D721Med (cell line): Measurements from ENCODE around the gene MND1.

ENCODE experiments used
- DNase-seq: peaks from one replicate; pipeline ENCODE4 v3.0.0; 2011; ENCODE audit warnings: low spot score; ENCODE audit not compliant: insufficient read length
- FAIRE-seq: peaks from 2 replicates; lab custom pipeline; 2011; peaks lifted over from hg19 to GRCh38; lab: Jason Lieb, UNC
- TF ChIP-seq, protein P1 (sequence below): IDR thresholded peaks from 2 replicates; pipeline ENCODE4 v1.5.1; 2012; ENCODE audit warnings: mild to moderate bottlenecking, control low read depth; ENCODE audit not compliant: insufficient read depth; ENCODE audit errors: missing control alignments

The MND1 gene

DNA sequence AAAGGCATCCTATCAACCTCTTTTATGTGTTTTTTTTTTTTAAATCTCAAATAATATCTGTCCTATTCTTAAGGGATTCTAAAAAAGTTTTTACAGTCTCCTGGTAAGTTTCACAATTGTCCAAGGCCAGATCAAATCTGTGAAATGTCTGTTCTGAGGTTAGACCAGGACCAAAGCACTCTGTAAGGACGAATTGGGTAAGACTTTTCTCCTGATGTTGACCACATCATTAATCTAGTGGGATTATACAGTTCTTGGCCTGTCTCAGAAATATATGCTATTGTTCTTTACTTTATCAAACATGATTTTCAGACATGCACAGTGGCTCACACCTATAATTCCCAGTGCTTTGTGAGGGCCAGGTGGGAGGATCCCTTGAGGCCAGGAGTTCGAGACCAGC lies 75.9 kb downstream of the MND1 start:
- no peak for FAIRE-seq
- TF ChIP-seq, protein P1, sequence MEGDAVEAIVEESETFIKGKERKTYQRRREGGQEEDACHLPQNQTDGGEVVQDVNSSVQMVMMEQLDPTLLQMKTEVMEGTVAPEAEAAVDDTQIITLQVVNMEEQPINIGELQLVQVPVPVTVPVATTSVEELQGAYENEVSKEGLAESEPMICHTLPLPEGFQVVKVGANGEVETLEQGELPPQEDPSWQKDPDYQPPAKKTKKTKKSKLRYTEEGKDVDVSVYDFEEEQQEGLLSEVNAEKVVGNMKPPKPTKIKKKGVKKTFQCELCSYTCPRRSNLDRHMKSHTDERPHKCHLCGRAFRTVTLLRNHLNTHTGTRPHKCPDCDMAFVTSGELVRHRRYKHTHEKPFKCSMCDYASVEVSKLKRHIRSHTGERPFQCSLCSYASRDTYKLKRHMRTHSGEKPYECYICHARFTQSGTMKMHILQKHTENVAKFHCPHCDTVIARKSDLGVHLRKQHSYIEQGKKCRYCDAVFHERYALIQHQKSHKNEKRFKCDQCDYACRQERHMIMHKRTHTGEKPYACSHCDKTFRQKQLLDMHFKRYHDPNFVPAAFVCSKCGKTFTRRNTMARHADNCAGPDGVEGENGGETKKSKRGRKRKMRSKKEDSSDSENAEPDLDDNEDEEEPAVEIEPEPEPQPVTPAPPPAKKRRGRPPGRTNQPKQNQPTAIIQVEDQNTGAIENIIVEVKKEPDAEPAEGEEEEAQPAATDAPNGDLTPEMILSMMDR: no peak
- DNase-seq: no peak

GRCh38 chr4:153421941-153422340 lies 77.5 kb downstream of the MND1 start:
- DNase-seq: no peak
- TF ChIP-seq, protein P1: no peak
- no peak for FAIRE-seq

DNA sequence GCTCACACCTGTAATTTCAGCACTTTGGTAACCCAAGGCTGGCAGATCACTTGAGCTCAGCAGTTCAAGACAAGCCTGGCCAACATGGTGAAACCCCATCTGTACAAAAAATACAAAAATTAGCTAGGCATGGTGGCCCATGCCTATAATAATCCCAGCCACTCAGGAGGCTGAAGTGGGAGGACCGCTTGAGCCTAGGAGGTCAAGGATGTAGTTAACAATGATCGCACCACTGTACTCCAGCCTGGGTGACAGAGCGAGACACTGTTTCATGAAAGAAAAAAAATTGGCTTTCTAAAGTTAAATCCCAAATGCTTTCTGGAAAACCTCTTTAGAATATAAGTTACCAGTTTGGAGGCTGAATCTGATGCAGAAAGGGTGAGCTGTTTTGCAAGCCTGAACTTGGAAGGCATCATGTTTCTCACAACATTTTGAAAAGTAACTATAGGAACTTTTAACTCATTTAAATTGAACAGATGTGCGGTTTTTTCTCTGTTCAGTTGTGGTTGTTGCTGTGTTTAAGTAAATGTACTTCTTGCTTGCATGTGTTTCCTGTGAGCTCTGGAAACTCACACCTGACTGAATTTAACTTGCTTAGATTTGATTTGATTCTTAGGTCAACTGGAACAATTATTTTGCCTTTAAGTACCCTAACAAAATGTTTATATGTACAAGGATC lies 81.9 kb downstream of the MND1 start:
- FAIRE-seq: no peak

GRCh38 chr4:153427363-153428071 lies 83.0 kb downstream of the MND1 start:
- DNase-seq: no peak
- FAIRE-seq: no peak
- TF ChIP-seq, protein P1: no peak

More for the DNA sequence above, 81.9 kb downstream of the MND1 start:
- no peak for DNase-seq
- TF ChIP-seq, protein P1: no peak

GRCh38 chr4:153428941-153429475 lies 84.5 kb downstream of the MND1 start:
- TF ChIP-seq, protein P1: no peak
- FAIRE-seq (no peak), DNase-seq (no peak)

DNA sequence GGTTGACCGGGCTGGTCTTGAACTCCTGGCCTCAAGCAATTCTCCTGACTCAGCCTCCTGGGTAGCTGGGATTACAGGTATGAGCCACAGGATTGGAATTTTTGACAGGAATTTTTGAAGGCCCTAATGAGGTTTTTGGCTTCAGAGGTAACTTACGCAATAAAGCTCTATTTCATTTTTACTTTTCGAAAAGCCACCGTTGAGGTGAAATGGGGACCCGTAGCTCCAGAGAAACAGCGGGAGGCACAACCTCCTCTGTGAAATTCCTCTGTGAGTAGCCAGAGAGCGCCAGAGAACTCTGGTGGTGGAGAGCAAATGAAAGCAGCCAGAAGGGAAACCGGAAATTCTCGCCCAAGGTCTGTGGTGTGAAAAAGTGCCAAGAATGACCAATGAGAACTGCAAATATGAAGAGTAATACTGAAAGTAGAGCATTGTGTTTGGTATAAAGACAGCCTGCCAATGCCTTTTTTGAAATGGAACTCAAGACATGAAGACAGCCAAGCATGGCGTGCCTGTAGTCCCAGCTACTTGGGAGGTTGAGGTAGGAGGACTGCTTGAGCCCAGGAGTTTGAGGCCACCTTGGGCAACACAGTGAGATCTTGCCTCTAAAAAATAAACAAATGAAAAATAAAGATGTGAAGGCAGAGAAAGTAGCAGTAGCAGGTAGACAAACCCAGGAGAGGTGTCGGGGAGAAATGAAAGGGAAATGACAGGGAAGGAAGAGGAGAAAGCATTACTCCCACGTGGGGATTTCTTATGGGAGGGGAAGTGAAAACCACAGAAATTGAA lies 88.7 kb downstream of the MND1 start:
- FAIRE-seq: no peak

More for the DNA sequence above, 88.7 kb downstream of the MND1 start:
- no peak for DNase-seq
- TF ChIP-seq, protein P1: peak; percentile 55
